Smooth muscle cell of the brain vasculature (primary cell): ENCODE measurements around the gene MAST4.
"Not testable (repeated sequence)": the region's sequence is repeated elsewhere in the genome, so short reads cannot be mapped to it uniquely, and the experiment has no call there.

ENCODE experiments used
- DNase-seq: peaks from one replicate; pipeline ENCODE4 v3.0.0-alpha.2; 2012; ENCODE audit warnings: low read depth, low spot score

MAST4 gene

GRCh38 chr5:66742896-66743247 lies 146.7 kb downstream of the MAST4 start:
- no peak for DNase-seq

- DNase-seq = no peak
Observed at GRCh38 chr5:66743344-66743743, 147.2 kb downstream of the MAST4 start.

GRCh38 chr5:66744040-66744439 lies 147.8 kb downstream of the MAST4 start:
- no peak for DNase-seq

- no peak for DNase-seq
Observed at GRCh38 chr5:66745297-66745696, 149.1 kb downstream of the MAST4 start.

GRCh38 chr5:66747607-66748006 lies 151.4 kb downstream of the MAST4 start:
- no peak for DNase-seq

- not testable (repeated sequence) for DNase-seq
Observed at GRCh38 chr5:66752668-66753067, 156.5 kb downstream of the MAST4 start.

- DNase-seq = peak; percentile 32
Observed at GRCh38 chr5:66757219-66757833, 161.1 kb downstream of the MAST4 start.

- no peak for DNase-seq
Observed at GRCh38 chr5:66757834-66758371, 161.7 kb downstream of the MAST4 start.

- DNase-seq = no peak
Observed at GRCh38 chr5:66769030-66769733, 173.0 kb downstream of the MAST4 start.

- DNase-seq = no peak
Observed at GRCh38 chr5:66769839-66770617, 173.8 kb downstream of the MAST4 start.

GRCh38 chr5:66777868-66778267 lies 181.7 kb downstream of the MAST4 start:
- DNase-seq = no peak

GRCh38 chr5:66779528-66779927 lies 183.3 kb downstream of the MAST4 start:
- no peak for DNase-seq

- no peak for DNase-seq
Observed at GRCh38 chr5:66788556-66788955, 192.4 kb downstream of the MAST4 start.

- no peak for DNase-seq
Observed at GRCh38 chr5:66789434-66789833, 193.2 kb downstream of the MAST4 start.

- DNase-seq = no peak
Observed at GRCh38 chr5:66793049-66793448, 196.9 kb downstream of the MAST4 start.

- no peak for DNase-seq
Observed at GRCh38 chr5:66795682-66796081, 199.5 kb downstream of the MAST4 start.

GRCh38 chr5:66796305-66797292 lies 200.4 kb downstream of the MAST4 start:
- DNase-seq = no peak

GRCh38 chr5:66802941-66803340 lies 206.7 kb downstream of the MAST4 start:
- no peak for DNase-seq

GRCh38 chr5:66805514-66806430 lies 209.6 kb downstream of the MAST4 start:
- DNase-seq = no peak

GRCh38 chr5:66807743-66808142 lies 211.6 kb downstream of the MAST4 start:
- peak; percentile 41 for DNase-seq
